Limb (tissue), 2 donors: Measurements from ENCODE around the gene VPS35L.
"Not testable (repeated sequence)": the region's sequence is repeated elsewhere in the genome, so short reads cannot be mapped to it uniquely, and the experiment has no call there.

Experiments
- DNase-seq, 2 donors: peaks; one replicate each; pipeline ENCODE4 v3.0.0-alpha.2; 2016; ENCODE audit errors: extremely low spot score in 2 of 2

The VPS35L gene

GRCh38 chr16:19654147-19654546, 98.6 kb downstream of the VPS35L start:
- DNase-seq = no peak

DNA sequence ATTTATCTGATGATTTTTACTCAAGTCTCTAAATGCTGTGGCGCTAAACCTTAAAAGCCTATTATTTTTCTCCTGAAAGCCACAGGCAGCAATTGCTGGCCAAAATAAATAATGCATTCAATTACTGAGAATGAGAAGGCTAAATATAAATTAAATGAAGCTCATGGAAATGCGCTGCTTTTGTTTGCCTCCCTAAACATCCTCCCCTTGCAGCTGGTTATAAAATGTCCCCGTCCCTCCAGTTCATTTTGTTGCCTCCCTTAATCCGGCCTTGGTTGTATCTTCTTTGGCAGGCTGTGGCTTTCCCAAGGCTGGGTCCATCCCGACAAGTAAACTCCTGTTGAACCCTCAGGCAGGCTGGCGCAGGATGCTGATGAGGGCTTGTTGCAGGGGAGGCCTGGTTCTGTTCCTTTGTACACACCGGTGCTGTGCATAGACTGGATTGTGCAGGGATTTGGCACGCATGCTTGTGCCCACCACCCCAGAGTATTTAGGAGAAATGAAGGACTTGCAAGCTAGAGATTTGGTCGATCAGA, 99.8 kb downstream of the VPS35L start:
- DNase-seq = no peak

- DNase-seq = no peak
Observed at GRCh38 chr16:19657831-19658230, 102.3 kb downstream of the VPS35L start.

DNA sequence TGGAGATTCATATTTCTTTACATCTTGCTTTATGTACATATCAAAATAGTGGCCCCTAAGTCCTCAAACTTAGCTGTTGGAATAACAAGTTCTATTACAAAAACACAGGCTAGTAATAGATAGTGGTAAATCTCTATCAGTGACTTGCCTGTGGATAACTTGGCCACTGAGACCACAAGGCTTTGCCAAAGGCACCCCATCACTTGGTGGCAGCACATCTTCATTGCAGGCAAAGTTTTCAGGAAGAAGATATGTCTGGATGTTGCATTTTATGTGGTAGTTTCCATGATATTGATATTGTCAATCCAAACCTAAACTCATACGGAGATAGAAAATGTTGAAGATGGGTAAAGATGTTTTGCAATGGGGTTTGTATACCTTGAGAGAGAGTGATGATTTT, 104.1 kb downstream of the VPS35L start:
- DNase-seq = no peak

DNA sequence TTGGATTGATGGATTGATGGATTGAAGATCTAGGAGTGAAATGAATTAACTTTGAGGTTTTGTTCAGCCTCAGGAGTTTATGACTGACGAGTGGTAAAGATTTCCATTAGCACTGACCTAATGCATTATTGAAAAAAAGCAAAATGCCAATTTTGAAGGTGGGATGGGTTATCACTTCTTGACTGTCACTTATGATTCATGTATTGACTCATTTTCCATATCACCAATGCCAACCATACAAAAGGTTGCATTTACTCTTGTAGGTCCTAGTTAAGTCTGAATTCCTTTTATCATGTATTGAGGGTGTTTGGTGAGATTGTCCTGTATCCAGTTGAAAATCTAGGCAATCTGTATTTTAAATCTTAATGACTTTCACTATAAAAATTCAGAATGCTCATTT, 104.9 kb downstream of the VPS35L start:
- DNase-seq = no peak

GRCh38 chr16:19662351-19662750, 106.8 kb downstream of the VPS35L start:
- no peak for DNase-seq

- no peak for DNase-seq
Observed at GRCh38 chr16:19664166-19664565, 108.7 kb downstream of the VPS35L start.

GRCh38 chr16:19665313-19665712, 109.8 kb downstream of the VPS35L start:
- DNase-seq = not testable (repeated sequence)

DNA sequence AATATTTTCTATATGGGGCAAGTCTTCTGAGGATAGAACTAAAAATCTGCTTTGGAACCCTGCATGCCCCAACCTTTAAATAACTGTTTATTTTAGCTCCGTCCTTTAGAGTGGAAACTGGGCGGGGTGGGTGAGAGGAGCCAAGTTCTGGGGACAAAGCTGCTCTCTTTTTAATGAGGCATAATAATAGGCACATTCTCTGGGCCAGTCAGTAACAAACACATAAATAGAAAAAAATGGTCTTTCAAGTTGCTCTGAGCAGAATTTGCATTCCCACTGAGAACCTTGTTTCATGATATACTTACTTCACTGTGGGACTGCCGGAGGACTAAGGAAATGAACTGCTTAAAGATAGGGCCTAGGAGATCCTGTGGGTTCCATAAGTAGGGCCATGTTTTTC, 111.0 kb downstream of the VPS35L start:
- DNase-seq = no peak

DNA sequence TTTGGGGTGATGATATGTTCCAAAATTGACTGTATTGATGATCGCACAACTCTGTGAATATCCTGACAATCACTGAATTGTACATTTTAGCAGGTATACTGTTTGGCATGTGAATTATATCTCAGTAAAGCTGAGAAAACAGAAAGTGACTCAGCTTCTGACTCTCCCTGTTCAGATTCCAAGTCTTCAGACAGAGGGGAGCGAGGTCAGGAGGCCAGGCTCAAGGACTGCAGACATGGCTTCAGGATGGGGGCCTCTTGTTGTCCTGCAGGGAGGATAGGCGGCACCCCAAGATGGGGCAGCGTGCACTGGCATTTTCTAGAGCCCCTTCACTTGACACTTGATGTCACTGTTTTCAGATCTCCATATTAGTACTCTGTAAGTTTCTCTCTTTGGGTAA, 116.9 kb downstream of the VPS35L start:
- no peak for DNase-seq

DNA sequence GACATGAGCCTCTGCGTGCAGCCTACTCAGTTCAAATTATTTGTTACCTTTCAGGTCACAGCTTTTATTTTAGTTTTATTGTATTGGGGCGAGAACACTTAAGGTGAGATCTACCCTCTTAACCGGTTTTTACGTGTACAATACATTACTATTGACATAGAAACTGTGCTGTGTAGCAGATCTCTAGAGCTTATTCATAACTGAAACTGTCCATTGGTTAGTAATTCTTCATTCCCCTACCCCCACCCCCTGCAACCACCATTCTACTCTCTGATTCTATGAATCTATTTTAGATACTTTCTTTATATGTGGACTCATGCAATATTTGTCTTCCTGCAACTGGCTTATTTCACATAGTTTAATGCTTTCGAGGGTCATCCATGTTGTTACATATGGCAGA, 119.0 kb downstream of the VPS35L start:
- no peak for DNase-seq

DNA sequence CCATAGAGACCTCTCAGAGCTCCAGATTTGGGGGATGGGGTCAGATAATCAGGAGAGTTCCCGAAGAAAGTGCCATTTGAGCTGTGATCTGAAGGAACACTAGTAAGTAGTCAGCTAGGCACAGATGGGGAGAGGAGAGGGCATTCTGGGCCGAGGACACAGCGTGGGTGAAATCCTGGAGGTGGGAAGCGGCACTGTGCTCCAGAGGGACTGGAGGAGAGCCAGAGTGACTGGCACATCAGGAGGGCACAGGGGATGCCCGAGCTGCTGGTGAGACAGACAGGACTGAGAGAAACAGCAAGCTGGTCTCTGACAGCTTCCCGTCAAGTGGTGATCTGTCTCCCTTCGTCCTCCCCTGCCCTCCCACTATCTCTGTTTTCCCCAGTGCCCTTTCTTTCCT, 121.9 kb downstream of the VPS35L start:
- no peak for DNase-seq

DNA sequence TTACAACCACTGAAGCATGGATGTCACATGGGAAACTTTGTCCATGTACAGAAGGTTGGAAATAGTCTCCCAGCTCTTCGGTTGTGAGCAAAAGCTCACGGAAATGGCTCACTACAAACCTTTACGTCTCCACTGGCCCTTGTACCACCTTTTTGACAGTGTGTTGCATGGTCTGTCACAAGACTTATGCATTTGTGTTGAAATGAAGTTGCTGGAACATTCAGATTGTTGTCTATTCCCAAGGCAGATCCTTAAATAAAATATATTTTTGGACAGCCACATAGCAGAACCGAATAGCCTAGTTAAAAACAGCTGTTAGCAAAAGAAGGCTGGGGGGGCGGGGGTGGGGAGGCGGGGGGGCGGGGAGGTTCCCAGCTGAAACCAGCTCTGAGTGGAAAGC, 123.3 kb downstream of the VPS35L start:
- no peak for DNase-seq

DNA sequence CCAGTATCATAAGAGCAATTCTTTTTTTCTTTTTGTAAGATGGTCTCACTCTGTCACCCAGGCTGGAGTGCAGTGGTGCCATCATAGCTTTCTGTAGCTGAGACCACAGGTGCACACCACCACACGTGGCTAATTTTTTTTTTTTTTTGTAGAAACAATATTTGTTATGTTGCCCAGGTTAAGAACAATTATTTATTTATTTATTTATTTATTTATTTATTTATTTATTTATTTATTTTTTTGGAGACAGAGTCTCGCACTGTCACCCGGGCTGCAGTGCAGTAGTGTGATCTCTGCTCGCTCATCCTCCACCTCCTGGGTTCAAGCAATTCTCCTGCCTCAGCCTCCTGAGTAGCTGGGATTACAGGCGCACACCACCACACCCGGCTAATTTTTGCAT, 123.8 kb downstream of the VPS35L start:
- not testable (repeated sequence) for DNase-seq

DNA sequence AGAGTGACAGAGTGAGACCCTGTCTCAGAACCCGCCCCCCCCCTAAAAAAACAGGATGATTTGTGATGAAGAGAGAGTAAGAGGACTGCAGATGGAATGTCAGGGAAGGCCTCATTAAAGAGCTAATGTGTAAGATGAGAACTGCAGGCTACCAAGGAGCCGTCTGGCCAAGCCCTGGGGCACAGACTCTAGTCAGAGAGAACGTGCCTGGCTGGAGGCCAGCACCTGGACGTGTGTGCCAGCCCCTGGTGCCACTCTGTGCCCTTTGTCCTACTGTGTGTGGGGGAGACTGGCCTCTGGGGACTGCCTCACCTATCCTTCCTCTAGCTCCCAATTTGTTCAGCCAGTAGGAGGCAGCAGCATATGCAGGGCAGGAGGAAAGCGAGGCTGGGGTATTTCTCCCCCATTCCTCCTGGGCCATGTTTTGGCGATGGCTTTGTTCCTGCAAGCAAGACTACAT, 125.4 kb downstream of the VPS35L start:
- DNase-seq = no peak

- DNase-seq = no peak
Observed at GRCh38 chr16:19681637-19682036, 126.1 kb downstream of the VPS35L start.

GRCh38 chr16:19683453-19684236, 128.1 kb downstream of the VPS35L start:
- DNase-seq = no peak

- DNase-seq = no peak
Observed at GRCh38 chr16:19685176-19685575, 129.7 kb downstream of the VPS35L start.

- DNase-seq = no peak
Observed at GRCh38 chr16:19687279-19687678, 131.8 kb downstream of the VPS35L start.

DNA sequence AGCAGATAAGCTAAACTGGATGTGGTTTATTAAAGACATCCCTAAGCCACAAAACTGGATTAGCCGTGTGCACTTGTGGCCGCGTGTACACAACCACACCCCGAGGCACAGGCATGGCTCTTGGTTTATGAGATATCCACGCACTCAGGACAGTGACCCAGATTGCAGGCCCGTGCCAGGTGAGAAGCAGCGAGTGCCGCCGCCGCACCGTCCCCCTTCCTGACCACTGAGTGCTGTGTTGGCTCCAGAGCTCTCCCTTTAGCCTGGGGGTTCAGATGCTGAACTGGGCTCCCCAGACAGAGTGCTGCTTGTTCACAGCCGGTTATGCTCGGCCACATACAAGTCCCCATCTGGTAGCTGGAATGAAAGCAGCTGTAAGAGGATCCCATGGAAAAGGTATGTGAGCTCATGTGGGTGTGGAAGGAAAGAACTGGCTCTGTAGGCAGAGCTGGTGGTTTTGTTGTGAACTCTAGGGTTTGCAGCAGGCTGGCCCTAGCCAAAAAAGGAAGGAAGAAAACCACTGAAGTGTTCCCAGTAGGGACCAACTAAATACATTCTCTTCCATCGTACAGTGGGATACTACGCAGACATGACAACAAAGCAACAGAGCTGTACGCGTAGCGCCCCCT, 133.0 kb downstream of the VPS35L start:
- DNase-seq = no peak

DNA sequence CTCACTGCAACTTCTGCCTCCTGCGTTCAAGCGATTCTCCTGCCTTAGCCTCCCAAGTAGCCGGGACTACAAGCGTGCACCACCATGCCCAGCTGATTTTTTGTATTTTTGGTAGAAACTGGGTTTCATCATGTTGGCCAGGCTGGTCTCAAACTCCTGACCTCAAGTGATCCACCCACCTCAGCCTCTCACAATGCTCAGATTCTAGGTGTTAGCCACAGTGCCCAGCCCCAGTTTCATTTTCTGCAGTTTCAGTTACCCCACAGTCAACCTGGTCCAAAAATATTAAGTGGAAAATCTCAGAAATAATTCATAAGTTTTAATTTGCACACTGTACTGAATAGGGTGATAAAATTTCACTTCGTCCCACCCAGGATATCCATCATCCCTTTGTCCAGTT, 133.8 kb downstream of the VPS35L start:
- no peak for DNase-seq

- DNase-seq = no peak
Observed at GRCh38 chr16:19690196-19690595, 134.7 kb downstream of the VPS35L start.

DNA sequence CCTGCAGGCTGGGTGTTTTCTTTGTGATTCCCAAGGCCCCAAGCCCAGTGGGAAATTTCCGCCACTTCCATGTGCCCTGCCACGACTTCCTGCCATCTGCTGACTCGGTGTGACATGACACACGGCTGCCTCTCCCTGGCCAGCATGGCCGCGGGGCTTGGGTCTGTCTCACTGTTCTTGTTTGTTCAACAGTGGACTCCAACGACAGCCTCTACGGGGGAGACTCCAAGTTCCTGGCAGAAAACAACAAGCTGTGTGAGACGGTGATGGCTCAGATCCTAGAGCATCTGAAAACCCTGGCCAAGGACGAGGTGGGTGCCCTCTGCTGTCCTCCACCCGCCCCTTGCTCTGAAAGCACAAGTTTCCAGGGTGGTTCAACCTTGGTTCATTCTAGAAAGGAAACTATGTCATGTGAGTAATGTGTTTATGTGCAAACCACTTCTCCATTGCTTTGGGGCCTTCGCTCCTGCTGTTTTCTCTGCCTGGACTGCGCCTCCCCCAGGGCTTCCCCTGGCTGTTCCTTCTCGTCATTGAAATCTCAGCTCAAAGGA, 135.7 kb downstream of the VPS35L start:
- no peak for DNase-seq
